Left lobe of liver (tissue), 2 donors: Measurements from ENCODE around the gene SLC6A7. TPM values are rescaled to one million over a fixed set of nuclear protein-coding genes. Genes with fewer than 3 reads are reported as not detected.

Source experiments
- ATAC-seq: fragments of 200-7000 bp; cut with Tn5 transposase; one replicate; pipeline ENCODE4 v1.9.1; 2020; ENCODE audit warnings: mild to moderate bottlenecking, moderate library complexity
- DNase-seq: peaks from one replicate; pipeline ENCODE4 v3.0.0-alpha.2; 2020; ENCODE audit warnings: low spot score
- total RNA-seq: library from RNA; stranded (reverse); gene quantifications from one replicate; pipeline ENCODE4 v1.2.1, GENCODE V29; 2021
- donor health status: DM: no; HTN: no; CAD: no; lungs with moderate emphysema.
- donor health status: DM: no; HTN: yes; CAD: no.

SLC6A7 gene
- total RNA-seq, 1 donor from 2014 or later: not detected

DNA sequence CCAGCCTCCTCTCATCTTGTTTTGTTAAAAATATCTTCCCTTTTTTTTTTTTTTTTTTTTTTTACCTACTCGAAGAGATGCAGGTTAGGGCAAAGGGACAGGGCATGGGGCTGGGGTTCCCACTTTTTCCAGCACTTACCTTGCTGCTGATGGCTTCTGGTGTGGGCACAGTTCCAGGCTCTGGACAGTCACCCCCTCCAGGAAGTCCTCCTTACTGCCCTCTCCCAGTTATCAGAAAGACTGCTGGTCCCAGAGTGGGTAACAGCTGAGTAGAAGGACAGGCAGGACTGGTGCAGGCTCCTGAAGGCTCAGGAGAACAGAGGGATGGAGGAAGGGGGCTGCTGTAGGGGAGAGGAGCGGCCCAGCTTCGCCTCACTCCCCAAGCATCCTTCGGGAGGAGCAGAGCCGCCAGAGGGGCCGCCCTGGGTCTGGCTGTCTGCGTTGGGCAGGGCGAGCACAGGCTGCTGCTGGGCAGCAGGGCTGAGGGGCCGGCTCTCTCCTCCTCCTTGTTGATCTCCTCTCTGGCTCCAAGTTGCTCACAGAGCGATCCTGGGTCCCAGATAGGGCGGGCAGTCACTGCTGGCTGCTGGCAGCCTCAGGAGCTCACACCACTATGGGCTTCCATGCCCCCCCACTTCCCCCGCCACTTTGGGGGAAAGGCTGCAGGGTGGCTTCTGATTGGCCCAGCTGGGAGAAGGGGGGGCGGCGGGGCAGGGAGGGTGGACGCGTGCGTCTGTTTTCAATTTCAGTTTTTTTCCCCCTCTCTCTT, 34.4 kb upstream of the SLC6A7 start, which contains the start of gene PDGFRB:
Gene PDGFRB, minus strand, starts transcription at position 588 of the 769 bp plus-strand sequence. CDS start 18,798 bp downstream, outside the sequence.
- ATAC-seq: peak; percentile 58
- DNase-seq: peak; percentile 53

DNA sequence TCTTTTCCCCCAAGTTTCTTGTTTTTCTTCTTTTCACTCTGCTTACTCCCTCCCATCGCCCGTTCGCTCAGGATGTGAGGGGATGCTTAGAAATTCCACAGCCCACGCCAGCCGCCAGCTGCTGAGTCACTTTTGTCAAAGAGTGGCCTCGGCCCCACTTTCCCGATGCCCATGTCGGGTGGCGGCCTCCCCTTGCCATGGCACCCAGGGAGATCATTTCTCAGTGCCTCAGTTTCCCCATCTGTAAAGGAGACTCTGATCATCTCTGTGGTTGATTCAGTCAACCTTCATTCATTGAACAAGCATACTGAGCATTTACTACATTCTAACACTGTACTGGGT, 33.9 kb upstream of the SLC6A7 start:
- ATAC-seq (no peak), DNase-seq (no peak)

DNA sequence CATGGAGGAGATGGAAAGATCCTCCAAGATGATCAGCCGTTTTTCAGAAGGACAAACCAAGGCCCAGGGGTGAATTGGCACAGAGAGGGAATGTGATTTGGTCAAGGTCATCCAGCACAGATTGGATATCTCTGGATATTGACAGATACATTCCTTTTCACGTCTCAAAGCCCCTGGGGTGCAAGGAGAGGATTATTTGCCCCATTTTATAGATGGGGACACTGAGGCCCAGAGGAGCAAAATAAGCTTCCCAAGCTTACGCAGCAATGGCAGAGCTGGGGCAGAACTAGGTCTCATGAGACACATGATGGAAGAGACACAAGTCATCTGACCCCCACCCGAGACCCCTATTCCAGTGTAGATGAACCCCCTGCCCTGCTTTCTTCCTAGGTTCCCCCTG, 33.3 kb upstream of the SLC6A7 start:
- no peak for ATAC-seq
- no peak for DNase-seq

DNA sequence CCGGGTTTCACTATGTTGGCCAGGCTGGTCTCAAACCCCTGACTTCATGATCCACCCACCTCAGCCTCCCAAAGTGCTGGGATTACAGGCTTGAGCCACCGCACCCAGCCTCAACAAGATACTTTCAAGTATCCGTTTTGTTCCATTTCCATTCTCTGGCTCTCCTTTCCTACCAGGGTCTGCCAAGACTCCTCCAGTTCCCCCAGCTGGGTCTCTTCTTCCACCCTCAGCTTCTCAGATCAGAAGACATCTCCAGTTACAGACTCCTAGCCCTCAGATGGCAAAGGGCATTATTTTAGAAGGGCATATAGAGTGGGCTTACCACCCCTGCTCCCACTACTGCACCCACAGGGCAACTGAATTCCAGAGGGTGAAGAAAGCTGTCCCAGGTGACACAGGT, 32.7 kb upstream of the SLC6A7 start:
- DNase-seq: no peak
- no peak for ATAC-seq

DNA sequence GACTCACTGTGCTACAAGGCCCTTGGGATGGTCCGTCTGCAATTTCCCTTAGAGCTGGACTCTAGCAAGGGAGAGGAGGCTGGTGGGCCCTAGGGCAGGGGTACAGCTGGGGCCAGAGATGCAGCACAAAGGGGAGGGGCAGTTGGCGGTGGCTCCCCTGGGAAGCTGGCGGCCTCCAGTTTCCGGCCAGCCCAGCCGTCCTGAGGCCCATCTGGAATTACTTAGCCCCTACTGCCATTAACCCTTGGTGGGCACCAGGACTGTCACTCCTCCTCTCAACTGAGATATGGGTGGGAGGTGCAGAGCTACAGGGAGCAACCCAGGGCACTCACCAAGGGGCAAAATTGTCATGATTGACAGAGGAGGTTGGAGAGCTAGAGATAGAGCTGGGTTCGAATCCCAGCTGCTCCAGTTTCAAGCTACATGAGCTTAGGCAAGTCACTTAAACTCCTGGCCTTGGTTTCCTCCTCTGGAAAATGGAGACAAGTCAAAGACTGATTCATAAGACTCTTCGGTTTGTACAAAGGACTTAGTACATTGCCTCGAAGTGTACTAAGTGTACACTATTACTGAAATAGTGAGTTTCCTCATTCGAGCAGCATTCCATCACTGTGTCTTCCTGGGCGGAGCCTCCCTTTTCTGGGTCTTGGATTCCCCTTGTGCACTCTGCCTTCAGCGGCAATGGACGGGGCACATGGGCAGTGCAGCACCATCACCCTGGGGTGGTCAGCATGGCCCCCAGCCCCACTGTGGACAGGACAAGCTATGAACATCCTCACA, 31.5 kb upstream of the SLC6A7 start:
- DNase-seq: no peak

DNA sequence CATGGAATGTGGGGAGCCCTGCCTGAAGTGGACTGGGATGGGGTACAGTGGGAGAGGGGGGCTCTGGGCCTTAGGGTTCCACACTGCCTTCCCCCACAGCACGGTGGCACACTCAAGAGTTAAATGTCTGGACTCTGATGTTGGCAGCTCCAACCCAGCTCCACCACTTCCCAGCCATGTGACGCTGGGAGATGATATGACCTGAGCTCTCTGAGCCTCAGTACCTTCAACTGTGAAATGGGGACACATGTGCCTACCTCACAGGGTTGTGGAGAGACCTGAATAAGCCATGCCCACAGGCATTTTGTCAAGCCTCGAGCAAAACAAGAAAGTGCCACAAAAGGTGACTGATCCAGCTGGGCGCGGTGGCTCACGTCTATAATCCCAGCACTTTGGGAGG, 30.8 kb upstream of the SLC6A7 start:
- DNase-seq (no peak), ATAC-seq (no peak)

More for the DNA sequence above, 31.5 kb upstream of the SLC6A7 start:
- ATAC-seq: no peak

DNA sequence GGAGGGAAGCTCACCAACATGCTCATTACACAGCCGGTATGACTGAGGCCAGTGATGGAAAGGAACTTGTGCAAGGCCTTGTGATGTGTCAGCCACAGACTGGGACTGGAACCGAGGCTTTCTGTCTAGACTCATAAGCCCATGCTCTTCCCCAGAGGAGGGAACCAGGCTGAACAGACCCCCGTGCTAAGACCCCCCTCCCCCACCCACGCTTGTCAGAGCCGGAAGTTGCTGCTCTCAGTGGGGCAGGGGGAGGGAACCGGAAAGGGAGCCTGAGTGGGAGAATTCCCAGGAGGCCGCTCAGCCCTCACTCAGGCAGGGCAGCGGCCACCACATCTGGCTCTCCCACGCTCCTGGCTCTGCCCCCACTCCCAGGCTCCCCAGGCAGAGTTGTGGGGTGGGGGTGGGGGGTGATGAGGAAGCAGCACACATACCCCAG, 30.1 kb upstream of the SLC6A7 start:
- no peak for DNase-seq
- no peak for ATAC-seq

DNA sequence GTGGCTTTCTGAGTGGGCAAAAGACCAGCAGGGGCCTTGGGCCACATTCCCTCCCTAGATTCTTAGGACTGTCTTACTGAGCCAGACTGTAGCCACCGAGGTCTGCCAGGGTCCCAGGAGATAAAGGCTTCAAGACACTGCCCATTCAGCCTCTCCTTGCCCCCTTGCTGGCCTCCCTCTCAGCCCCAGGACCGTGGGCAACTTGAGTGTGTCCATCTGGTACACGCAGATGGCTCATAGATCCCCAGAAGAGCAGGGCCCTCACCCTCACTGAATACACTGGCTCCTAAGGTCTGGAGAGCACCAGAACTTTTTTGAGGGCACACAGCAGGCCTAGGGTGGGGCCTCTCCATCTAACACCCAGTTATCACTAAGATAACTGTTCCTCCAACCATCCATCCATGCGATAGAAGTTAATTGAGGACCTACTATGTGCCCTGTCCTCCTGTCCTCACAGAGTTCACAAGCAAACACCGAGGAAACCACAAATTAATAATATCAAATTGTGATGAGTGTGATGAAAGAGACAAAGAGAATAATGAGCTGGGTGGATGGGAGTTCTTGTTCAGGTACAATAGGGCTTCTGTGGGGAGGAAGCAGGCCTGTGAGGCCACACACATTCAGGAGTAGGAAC, 29.3 kb upstream of the SLC6A7 start:
- DNase-seq (no peak), ATAC-seq (no peak)

DNA sequence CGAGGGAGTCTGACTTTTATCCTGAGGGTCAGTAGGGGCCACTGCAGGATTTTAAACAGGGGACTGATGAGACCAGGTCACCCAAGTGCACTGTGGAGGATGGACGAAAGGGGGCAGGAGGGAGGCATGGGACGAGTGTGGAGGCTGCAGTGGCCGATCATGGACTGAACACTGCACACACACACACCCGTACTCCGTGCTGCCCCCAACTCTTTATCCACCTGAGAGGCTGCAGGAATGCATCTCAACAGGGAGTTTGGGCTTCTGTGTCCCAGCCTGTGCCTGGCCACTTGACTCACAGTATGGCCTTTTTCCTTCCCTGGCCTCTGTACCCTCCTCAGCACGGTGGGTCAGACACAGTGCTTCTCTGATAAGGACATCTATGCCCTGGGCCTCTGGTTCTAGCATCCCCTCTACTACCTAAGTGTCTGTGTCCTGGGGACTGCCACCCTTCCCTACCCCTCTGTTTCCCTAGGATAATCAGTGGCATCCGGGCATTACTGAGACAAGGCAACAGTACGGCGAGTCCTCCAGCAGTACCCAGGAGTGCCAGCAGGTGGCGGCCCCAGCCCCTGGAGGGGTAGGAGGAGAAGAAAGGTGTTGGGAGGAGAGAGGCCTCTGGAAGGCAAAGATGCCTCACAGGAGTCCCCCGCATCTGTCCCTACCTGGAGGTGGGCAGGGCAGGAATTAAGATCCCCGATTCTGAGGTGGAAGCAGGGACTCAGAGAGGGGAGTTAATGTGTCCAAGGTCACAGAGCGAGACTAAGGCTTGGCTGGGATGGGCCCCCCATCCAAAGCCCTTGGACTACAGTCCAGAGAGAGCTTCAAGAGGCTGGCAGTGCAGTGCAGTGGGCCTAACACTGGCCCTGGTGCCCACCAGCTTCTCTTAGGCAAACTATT, 28.4 kb upstream of the SLC6A7 start:
- peak; percentile 81 for DNase-seq
- ATAC-seq: peak; percentile 97

DNA sequence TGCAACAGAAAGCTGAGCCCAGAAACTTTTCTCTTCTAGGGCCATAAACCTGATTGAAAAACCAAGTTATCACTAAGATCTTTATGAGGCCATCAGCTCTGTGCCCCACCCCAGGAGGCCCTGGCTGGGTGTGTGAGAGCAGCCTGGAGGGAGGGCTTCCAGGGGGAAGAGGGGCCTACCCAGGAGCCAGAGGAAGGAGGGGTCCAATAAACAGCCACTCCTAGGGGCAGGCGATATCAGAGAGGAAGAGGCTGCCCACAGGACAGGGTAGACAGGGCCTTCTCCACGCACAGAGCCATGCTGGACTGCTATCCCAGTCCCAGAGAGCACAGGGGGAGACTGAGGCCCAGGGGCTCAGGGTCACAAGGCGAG, 27.7 kb upstream of the SLC6A7 start:
- DNase-seq: no peak
- no peak for ATAC-seq

DNA sequence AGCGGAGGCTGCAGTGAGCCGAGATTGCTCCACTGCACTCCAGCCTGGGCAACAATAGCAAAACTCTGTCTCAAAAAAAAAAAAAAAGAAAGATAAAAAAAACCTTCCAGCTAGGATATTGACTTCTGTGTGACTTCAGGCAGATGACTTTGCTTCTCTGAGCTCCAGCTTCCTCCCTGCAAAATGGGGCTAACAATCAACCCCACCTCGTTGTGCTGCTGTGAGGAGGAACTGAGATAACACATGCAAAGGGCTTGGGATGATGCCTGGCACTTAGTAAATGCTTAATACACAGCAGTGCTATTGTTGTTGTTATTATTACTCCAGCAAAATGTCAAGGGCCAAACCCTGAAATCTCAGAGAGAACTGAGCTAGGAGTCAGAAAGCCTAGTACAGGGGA, 26.8 kb upstream of the SLC6A7 start:
- DNase-seq: no peak
- no peak for ATAC-seq

DNA sequence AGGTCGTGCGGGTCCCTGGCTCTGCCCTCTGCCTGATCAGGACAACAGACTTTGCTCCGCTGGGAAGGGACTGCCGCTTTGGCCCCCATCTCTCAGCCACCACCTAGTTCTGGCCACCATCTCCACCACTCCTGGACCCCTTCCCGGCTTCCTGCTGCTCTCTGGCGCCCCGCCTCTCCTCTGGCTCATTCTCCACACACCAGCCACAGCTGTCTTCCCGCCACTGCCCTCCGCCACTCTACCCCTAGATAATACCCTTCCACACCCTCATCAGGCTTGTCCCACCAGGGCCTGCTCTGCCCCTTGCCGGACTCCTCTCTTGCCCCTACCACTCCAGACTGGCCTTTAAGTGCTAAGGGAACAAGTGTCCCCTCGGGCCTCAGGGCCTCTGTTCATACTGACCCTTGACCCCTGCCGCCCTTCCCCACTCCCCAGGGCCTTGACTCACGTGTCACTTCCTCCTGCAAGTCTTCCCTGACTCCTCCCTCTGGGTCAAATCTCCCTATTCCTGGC, 26.3 kb upstream of the SLC6A7 start:
- ATAC-seq: no peak
- DNase-seq: no peak

DNA sequence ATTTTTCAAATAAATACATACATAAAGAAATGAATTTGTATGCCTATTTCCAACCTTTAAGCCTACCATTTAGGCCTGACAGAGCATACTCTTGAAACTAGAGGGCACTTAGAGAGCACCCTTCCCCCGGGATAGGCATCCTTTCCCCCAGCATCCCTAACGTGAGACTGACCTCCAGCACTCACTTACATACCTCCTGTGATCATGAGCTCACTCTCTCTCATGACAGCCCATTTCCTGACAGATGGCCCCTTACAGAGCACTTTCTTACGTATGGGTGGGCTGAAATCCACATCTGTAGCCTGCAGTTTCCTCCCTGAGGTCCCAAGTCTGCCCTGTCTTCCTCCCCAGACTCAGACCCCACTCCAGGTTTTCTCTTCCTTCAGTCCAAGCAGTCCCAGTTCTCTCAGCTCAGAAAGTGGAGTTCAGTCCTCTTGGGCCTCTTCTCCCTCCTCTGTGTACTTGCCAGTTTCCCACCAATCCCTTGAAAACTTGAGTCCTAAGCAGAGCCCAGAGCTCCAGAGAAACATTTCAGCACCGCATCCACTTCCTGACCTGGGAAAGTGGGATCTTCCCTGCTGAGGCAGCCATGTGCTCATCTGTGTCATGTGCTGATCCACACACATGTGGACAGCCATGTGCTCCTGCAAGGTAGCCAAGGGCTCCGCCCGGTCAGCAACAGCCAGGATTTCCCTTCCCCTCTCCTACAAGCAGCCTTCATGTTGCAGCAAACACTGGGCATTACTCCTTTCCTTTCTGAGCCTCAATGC, 25.5 kb upstream of the SLC6A7 start:
- DNase-seq: no peak
- ATAC-seq: no peak

DNA sequence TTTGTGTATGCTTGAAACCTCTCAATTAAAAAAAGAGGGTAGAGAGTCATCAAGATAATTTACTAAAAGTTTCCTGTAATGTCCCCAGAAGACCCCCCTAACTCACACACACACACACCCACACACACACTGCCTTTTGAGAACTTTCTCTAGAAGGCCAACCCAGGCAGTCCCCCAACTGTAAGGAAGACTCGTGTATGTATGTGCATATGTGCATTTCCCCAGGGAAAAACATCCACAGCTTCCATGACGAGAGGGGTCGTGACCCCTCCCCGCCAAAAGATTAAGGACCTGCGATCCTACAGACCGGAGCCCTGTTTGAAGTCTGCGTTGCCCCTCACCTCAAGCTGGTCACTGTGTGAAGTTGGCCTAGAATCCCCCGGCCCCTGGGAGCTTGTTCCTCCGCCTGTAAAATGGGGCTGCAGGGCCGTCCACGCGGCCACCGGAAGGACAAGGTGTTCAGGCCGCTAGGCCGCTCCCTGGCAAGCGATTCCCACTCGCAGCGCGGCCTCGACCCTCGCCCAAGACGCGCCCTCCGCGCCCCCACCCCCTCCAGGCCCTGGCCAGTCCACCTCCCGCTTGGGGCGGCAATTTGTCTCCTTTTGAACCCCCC, 23.7 kb upstream of the SLC6A7 start:
- no peak for DNase-seq
- no peak for ATAC-seq

DNA sequence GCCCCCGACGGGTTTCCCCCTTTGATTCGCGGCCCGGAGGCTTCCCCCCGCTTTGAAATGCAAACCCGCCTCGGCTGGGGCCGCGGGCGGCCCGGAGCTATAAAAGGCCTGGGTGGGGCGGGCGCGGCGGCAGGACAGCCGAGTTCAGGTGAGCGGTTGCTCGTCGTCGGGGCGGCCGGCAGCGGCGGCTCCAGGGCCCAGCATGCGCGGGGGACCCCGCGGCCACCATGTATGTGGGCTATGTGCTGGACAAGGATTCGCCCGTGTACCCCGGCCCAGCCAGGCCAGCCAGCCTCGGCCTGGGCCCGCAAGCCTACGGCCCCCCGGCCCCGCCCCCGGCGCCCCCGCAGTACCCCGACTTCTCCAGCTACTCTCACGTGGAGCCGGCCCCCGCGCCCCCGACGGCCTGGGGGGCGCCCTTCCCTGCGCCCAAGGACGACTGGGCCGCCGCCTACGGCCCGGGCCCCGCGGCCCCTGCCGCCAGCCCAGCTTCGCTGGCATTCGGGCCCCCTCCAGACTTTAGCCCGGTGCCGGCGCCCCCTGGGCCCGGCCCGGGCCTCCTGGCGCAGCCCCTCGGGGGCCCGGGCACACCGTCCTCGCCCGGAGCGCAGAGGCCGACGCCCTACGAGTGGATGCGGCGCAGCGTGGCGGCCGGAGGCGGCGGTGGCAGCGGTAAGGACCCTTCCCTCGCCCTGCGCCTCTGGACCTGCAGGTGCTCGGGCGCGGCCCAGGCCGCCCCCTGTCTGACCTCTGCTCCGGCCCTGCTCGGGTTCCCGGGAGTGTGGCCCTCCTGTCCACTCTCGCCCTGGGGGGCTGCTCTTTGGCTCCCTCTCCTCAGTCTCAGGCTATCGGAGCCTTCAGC, 23.0 kb upstream of the SLC6A7 start, which contains the start of gene CDX1:
Gene CDX1, plus strand, starts transcription at position 129 of the 862 bp plus-strand sequence. Its CDS starts 99 bp downstream, at position 228.
- ATAC-seq: no peak

DNA sequence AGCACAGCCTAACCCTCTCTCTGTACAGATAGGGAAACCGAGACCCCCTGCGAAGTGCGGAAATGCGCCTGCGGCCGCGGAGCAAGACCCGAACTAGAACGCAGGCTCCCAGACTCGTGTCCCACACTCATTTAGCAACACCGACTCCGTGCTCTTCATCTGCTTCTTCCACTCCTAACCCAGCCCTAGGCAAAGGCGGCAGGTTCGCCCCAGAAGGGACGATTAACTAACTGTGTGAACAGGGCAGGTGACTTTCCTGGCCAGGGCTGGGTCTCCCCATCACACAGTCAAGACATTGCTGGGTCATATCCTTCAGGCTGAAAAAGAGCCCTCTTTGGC, 22.4 kb upstream of the SLC6A7 start:
- no peak for ATAC-seq
- no peak for DNase-seq

More for the DNA sequence above, 23.0 kb upstream of the SLC6A7 start, which contains the start of gene CDX1:
- DNase-seq: no peak

DNA sequence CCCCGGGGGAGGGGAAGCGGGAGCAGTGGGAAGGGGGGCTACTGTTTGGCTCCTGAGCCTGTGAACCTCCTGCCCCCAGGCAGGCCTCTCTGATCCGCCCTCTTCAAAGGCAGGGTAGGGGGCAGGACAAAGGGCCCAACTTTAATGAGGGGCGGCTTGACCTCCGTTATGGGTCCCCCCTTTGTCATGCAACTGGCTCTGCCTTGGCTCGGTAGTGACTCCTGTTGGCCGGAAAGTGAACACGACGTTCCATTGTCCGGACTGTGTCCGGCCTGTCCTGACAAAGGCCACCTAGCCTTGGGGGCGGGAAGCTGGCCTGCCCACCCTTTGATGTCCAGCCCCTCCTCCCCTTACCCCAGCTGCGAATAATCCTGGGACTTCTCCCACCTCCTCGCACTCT, 22.0 kb upstream of the SLC6A7 start:
- ATAC-seq (no peak), DNase-seq (no peak)

DNA sequence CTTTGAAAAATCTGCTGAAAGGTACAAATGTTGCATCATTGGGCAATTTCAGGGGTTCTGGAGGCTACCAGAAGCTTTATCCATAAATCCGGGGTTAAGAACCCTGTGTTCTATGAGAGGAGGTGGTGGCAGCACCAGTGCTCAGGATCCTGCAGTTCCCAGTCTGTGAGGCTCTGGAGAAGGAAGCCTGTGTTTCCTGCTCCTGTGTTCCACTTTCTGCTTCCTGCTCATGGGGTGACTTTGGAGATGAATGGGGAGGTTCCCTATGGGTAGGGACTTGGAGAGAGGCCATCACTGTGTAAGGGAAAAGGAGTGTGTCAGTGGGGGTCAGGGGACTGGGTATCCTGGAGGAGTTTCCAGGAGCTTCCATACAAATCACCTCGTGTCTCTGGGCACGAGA, 21.0 kb upstream of the SLC6A7 start:
- ATAC-seq: no peak
- DNase-seq: no peak
